Endothelial cell of umbilical vein (primary cell): ENCODE measurements around the gene CCSER2.

Experiments used
- EZH2 ChIP-seq: IDR thresholded peaks from 2 replicates; pipeline ENCODE4 v1.6.1; 2012; ENCODE audit warnings: borderline replicate concordance, low read depth, mild to moderate bottlenecking, moderate library complexity, low read length, inconsistent platforms; ENCODE audit not compliant: severe bottlenecking
- JUN ChIP-seq: IDR thresholded peaks from 2 replicates; pipeline ENCODE4 v1.6.1; 2011; ENCODE audit warnings: borderline replicate concordance, low read depth; ENCODE audit not compliant: insufficient read length, insufficient read depth
- POLR2A ChIP-seq: IDR thresholded peaks from 2 replicates; pipeline ENCODE4 v1.6.1; 2012; ENCODE audit warnings: low read depth, mild to moderate bottlenecking, control low read depth, low read length
- POLR2AphosphoS5 ChIP-seq: IDR thresholded peaks from 2 replicates; pipeline ENCODE4 v1.6.1; 2012; ENCODE audit warnings: low read depth, mild to moderate bottlenecking, control low read depth, low read length, moderate library complexity; ENCODE audit not compliant: insufficient read depth
- TF ChIP-seq, protein P1 (sequence below), 2 donors: IDR thresholded peaks; 1 replicate in 1 of 2; 2 replicates in 1 of 2; pipeline ENCODE4 v1.5.1; 2011; ENCODE audit warnings: low read length in 2 of 2, mild to moderate bottlenecking in 2 of 2, moderate library complexity in 2 of 2, control low read depth in 1 of 2, inconsistent platforms in 1 of 2, low read depth in 1 of 2; ENCODE audit not compliant: insufficient read depth in 1 of 2; ENCODE audit errors: extremely low read depth in 1 of 2

GRCh38 chr10:84539216-84539615 is 210.8 kb downstream of the CCSER2 start:
- TF ChIP-seq, protein P1, sequence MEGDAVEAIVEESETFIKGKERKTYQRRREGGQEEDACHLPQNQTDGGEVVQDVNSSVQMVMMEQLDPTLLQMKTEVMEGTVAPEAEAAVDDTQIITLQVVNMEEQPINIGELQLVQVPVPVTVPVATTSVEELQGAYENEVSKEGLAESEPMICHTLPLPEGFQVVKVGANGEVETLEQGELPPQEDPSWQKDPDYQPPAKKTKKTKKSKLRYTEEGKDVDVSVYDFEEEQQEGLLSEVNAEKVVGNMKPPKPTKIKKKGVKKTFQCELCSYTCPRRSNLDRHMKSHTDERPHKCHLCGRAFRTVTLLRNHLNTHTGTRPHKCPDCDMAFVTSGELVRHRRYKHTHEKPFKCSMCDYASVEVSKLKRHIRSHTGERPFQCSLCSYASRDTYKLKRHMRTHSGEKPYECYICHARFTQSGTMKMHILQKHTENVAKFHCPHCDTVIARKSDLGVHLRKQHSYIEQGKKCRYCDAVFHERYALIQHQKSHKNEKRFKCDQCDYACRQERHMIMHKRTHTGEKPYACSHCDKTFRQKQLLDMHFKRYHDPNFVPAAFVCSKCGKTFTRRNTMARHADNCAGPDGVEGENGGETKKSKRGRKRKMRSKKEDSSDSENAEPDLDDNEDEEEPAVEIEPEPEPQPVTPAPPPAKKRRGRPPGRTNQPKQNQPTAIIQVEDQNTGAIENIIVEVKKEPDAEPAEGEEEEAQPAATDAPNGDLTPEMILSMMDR (IDR thresholded peaks at IDR 0.05; ENCODE audit: extremely low read depth in 1 of 2, insufficient read depth in 1 of 2, low read depth in 1 of 2, low read length in 2 of 2), result no peak
- no peak for TF ChIP-seq POLR2AphosphoS5
- no peak for TF ChIP-seq EZH2
- TF ChIP-seq POLR2A, result no peak
- TF ChIP-seq JUN, result no peak
